Measurements from ENCODE around the gene SEMA3A.

The SEMA3A gene

DNA sequence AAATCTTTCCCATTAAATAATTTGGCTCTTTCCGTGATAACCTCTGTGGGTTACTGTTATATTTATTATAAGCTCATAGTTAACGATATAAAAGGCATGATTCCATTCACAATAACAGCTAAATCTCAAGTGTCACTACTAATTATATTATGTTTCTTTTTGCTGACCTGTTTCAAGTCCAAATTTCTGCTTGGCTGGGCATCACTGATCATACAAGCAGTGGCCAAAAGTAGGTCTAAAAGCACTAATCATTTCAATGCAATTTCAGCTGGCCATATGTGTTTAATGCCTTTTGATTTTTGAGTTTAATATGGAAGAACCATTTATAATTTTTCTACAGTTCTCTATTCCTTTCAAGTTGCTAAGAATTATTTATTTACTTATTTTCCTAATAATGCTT, 110.7 kb downstream of the SEMA3A start:
- H3K4me3 ChIP-seq (ENCODE audit: low read depth, low read length): no peak overlapping the region
- DNase-seq (ENCODE audit: low read depth): no peak
- TF ChIP-seq, protein P1, sequence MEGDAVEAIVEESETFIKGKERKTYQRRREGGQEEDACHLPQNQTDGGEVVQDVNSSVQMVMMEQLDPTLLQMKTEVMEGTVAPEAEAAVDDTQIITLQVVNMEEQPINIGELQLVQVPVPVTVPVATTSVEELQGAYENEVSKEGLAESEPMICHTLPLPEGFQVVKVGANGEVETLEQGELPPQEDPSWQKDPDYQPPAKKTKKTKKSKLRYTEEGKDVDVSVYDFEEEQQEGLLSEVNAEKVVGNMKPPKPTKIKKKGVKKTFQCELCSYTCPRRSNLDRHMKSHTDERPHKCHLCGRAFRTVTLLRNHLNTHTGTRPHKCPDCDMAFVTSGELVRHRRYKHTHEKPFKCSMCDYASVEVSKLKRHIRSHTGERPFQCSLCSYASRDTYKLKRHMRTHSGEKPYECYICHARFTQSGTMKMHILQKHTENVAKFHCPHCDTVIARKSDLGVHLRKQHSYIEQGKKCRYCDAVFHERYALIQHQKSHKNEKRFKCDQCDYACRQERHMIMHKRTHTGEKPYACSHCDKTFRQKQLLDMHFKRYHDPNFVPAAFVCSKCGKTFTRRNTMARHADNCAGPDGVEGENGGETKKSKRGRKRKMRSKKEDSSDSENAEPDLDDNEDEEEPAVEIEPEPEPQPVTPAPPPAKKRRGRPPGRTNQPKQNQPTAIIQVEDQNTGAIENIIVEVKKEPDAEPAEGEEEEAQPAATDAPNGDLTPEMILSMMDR (IDR thresholded peaks at IDR 0.05; ENCODE audit: control insufficient read depth, extremely low read depth, insufficient read depth): no peak

GRCh38 chr7:84081973-84082522, 112.5 kb downstream of the SEMA3A start:
- TF ChIP-seq, protein P1 (IDR thresholded peaks at IDR 0.05; ENCODE audit: control insufficient read depth, extremely low read depth, insufficient read depth): no peak
- DNase-seq (ENCODE audit: low read depth): no peak

DNA sequence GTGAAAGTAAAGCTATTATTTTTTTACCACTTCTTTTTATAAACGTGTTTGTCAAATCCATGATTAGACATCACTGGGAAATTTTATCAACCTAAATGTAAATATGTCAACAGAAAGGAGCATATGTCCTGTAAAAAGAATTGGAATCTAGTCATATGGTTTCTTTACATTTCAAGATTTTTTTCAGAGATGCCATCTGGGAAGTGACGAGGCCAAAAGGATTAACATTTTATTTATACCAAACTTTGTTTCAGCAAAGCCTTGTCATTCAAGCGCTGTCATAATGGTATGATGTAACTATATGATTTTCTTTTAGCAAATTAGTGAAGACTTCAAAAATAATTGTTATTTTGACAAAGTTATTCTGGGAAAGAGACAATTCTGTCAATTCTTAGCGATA, 117.3 kb downstream of the SEMA3A start:
- DNase-seq (ENCODE audit: low read depth): no peak
- TF ChIP-seq, protein P1 (IDR thresholded peaks at IDR 0.05; ENCODE audit: control insufficient read depth, extremely low read depth, insufficient read depth): no peak
- H3K4me3 ChIP-seq (ENCODE audit: low read depth, low read length): no peak overlapping the region

More at GRCh38 chr7:84081973-84082522, 112.5 kb downstream of the SEMA3A start:
- no peak overlapping the region for H3K4me3 ChIP-seq (ENCODE audit: low read depth, low read length)

DNA sequence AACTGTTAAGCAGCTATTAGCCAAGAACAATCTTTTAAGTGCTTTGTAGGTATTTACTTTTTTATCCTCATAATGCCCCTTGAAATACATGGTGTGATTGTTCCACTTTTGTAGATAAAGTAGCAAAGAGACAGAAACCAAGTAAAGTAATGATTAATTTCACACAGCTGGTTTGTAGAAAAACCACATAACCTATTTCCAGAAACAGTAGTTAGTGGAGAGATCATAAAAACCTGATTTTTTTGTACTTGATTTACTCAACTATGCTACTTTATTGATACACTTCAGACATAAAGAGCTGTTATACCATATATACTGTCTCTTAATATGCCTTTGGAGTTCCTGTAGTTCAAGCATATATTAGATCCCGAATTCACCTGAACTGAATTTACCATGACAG, 118.4 kb downstream of the SEMA3A start:
- no peak for DNase-seq (ENCODE audit: low read depth)
- TF ChIP-seq, protein P1 (IDR thresholded peaks at IDR 0.05; ENCODE audit: control insufficient read depth, extremely low read depth, insufficient read depth): no peak
- no peak overlapping the region for H3K4me3 ChIP-seq (ENCODE audit: low read depth, low read length)

DNA sequence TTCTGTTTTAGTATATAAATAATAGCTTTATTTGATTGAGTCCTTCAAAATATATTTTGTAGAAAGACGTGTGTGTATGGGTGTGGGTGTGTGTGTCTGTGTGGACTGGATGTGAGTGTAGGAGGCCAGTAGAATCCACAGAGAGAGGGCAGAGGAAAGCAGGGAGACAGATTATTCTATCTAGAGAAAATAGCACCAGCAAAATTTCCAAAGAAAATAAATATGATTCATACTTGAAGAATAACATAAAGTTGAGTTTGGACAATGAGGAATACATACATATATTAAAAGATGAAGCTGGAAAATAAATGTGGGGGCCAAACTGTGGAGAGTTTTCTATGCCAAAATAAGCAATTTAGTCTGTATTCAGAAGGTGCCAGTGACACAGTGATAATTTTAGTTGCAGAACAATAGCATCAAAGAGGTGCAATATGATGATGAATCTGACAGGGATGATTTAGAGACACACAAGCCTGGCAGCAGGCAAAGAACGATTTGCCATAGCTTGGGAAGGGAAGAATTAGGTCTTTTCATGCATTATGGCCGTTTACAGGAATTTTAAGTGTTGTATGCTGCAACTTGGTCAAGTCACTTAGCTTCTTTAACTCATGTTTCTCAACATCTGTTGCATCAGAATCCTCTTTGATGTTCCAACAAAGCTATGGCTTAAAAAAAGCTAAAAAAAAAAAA, 121.3 kb downstream of the SEMA3A start:
- TF ChIP-seq, protein P1 (IDR thresholded peaks at IDR 0.05; ENCODE audit: control insufficient read depth, extremely low read depth, insufficient read depth): no peak
- no peak for DNase-seq (ENCODE audit: low read depth)

GRCh38 chr7:84070770-84071169, 123.8 kb downstream of the SEMA3A start:
- TF ChIP-seq, protein P1 (IDR thresholded peaks at IDR 0.05; ENCODE audit: control insufficient read depth, extremely low read depth, insufficient read depth): no peak
- H3K4me3 ChIP-seq (ENCODE audit: low read depth, low read length): no peak overlapping the region
- DNase-seq (ENCODE audit: low read depth): no peak

More for the DNA sequence above, 121.3 kb downstream of the SEMA3A start:
- H3K4me3 ChIP-seq (ENCODE audit: low read depth, low read length): no peak overlapping the region
